ENCODE measurements around the gene SIRT3.

SIRT3 gene

DNA sequence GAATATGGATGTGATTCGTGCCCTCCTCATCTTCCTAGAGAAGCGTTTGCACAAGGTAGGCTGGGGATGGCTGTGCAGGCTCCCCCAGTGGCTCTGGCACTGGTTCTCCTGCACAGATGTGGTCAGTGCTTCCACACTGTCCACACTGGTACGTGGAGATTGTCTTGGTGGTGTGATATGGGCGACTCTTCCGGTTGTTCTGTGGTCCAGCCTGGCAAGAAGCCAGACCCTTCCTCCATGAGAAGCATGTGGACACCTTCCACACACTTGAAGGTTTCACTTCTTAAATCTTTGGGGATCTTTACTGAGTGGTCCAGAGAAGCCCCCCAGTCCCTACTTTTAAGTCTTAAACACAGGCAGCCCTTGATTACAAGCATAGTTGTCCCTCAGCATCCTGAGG lies 24.8 kb downstream of the SIRT3 start:
- Histone ChIP-seq H3K27ac (ENCODE audit: low read depth, low read length) (no peak overlapping the region), H3K4me3 (ENCODE audit: low read depth, low read length) (no peak overlapping the region), H3K36me3 (ENCODE audit: control insufficient read depth, insufficient read depth, low read length) (peaks cover 61% of the 10 kb centered on the region), H3K9ac (ENCODE audit: low read depth, low read length) (no peak overlapping the region), H3K4me1 (ENCODE audit: control insufficient read depth, insufficient read depth, low read length) (peaks cover 3% of the 10 kb centered on the region; the same call in 1 of the 2 replicates), H3K27me3 (ENCODE audit: control insufficient read depth, insufficient read depth, low read length) (no peaks in the 10 kb centered on the region), H3K9me3 (ENCODE audit: control insufficient read depth, insufficient read depth, low read length) (no peaks in the 10 kb centered on the region)

DNA sequence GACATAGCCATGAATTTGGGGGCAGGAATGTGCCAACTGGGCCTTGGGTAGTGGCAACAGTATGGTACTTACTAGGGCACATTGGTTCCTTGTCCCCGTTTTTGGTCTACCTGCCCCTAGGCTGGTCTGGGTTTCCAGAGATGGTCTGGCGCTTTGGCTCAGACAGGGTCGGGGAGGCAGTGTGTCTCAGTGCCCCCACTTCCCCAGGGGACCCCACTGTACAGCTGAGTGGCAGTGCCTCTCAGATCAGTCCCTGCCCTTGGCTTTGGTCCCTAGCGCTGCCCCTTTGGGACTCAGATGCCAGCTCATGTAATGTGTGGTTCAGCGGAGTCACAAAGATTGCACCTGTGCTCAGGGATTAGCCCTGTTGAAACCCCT lies 25.4 kb downstream of the SIRT3 start:
- peaks cover 7% of the 10 kb centered on the region; the same call in 1 of the 2 replicates for H3K4me1 ChIP-seq (ENCODE audit: control insufficient read depth, insufficient read depth, low read length)
- H3K36me3 ChIP-seq (ENCODE audit: control insufficient read depth, insufficient read depth, low read length) = peaks cover 57% of the 10 kb centered on the region
- H3K9me3 ChIP-seq (ENCODE audit: control insufficient read depth, insufficient read depth, low read length) = no peaks in the 10 kb centered on the region
- no peak overlapping the region for H3K9ac ChIP-seq (ENCODE audit: low read depth, low read length)
- no peaks in the 10 kb centered on the region for H3K27me3 ChIP-seq (ENCODE audit: control insufficient read depth, insufficient read depth, low read length)
- no peak overlapping the region for H3K27ac ChIP-seq (ENCODE audit: low read depth, low read length)
- H3K4me3 ChIP-seq (ENCODE audit: low read depth, low read length) = no peak overlapping the region

DNA sequence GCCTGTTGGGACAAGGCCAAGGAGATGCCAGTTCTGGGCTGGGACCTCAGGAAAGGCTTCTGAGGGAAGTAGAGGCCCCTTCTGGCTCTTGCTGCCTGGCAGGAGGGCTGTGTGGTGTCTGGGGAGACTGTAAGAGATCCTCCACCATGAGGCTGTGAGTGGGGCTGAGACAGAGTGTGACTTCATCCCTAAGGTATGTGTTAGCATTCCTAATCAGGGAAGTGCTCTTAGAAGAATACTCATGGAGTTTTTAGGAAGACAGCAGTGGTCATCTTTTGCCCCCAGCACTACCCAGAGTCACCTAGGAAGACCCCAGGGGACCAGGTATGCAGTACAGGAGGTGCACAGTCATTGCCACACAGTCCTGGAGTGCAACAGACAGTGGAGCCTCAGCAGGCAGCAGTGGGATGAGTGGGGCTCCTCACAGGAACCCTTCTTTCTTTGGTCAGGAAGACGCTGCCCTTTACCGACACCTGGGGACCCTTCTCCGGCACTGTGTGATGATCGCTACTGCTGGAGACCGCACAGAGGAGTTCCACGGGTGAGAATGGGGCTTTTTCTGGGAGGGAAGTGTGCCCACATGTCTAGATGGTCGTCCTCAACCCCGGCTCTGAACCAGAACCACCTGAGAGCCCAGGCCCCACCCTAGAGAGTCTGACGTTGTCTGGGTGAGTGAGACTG lies 25.9 kb downstream of the SIRT3 start:
- no peak overlapping the region; the same call in 1 of the 2 replicates for H3K9ac ChIP-seq (ENCODE audit: low read depth, low read length)

DNA sequence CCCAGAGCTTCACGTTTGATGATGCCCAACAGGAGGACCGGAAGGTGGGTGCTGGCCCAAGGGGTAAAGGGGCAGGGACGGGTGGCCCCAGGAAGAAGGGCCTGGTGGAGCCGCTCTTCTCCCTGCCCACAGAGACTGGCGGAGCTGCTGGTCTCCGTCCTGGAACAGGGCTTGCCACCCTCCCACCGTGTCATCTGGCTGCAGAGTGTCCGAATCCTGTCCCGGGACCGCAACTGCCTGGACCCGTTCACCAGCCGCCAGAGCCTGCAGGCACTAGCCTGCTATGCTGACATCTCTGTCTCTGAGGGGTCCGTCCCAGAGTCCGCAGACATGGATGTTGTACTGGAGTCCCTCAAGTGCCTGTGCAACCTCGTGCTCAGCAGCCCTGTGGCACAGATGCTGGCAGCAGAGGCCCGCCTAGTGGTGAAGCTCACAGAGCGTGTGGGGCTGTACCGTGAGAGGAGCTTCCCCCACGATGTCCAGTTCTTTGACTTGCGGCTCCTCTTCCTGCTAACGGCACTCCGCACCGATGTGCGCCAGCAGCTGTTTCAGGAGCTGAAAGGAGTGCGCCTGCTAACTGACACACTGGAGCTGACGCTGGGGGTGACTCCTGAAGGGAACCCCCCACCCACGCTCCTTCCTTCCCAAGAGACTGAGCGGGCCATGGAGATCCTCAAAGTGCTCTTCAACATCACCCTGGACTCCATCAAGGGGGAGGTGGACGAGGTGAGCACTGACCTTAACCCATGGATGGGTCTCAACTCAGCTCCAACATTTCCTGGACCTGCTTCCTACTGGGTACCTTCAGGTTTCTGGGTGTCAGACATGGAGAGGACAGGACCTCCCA lies 26.6 kb downstream of the SIRT3 start:
- peak overlapping the region; percentile 56 for H3K27ac ChIP-seq (ENCODE audit: low read depth, low read length)
- H3K4me3 ChIP-seq (ENCODE audit: low read depth, low read length) = peak overlapping the region; percentile 84
- peaks cover 60% of the 10 kb centered on the region for H3K36me3 ChIP-seq (ENCODE audit: control insufficient read depth, insufficient read depth, low read length)
- peaks cover 7% of the 10 kb centered on the region; the same call in 1 of the 2 replicates for H3K4me1 ChIP-seq (ENCODE audit: control insufficient read depth, insufficient read depth, low read length)
- H3K9ac ChIP-seq (ENCODE audit: low read depth, low read length) = peak overlapping the region; percentile 30
- H3K27me3 ChIP-seq (ENCODE audit: control insufficient read depth, insufficient read depth, low read length) = no peaks in the 10 kb centered on the region
- H3K9me3 ChIP-seq (ENCODE audit: control insufficient read depth, insufficient read depth, low read length) = no peaks in the 10 kb centered on the region

More for the DNA sequence above, 25.9 kb downstream of the SIRT3 start:
- Histone ChIP-seq H3K4me1 (ENCODE audit: control insufficient read depth, insufficient read depth, low read length) (peaks cover 7% of the 10 kb centered on the region; the same call in 1 of the 2 replicates), H3K27ac (ENCODE audit: low read depth, low read length) (peak overlapping the region; percentile 56), H3K36me3 (ENCODE audit: control insufficient read depth, insufficient read depth, low read length) (peaks cover 58% of the 10 kb centered on the region), H3K27me3 (ENCODE audit: control insufficient read depth, insufficient read depth, low read length) (no peaks in the 10 kb centered on the region), H3K4me3 (ENCODE audit: low read depth, low read length) (no peak overlapping the region), H3K9me3 (ENCODE audit: control insufficient read depth, insufficient read depth, low read length) (no peaks in the 10 kb centered on the region)

DNA sequence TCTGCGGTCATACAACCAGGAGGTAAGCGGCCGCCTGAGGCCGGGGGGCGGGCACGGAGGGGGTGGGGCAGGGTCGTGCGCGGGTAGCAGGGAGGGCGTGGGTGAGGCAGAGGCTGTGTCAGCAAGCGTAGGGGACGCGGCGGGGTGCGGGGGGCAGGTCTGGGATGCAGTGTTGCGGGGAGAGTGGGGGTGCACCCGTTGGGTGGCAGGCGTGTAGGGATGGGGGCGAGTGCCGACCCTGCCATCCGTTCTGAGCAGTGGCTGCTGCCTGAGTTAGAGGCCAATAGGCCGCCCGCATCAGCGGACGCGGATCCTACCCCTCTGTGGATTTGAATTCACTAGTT lies 27.3 kb downstream of the SIRT3 start:
- 0 out of 2 replicates have a peak overlapping the region, but pooled peaks have one; percentile 74 for H3K9ac ChIP-seq (ENCODE audit: low read depth, low read length)
- peaks cover 7% of the 10 kb centered on the region; the same call in 1 of the 2 replicates for H3K4me1 ChIP-seq (ENCODE audit: control insufficient read depth, insufficient read depth, low read length)
- peak overlapping the region; percentile 84 for H3K4me3 ChIP-seq (ENCODE audit: low read depth, low read length)
- no peaks in the 10 kb centered on the region for H3K27me3 ChIP-seq (ENCODE audit: control insufficient read depth, insufficient read depth, low read length)
- H3K27ac ChIP-seq (ENCODE audit: low read depth, low read length) = peak overlapping the region; percentile 98
- no peaks in the 10 kb centered on the region for H3K9me3 ChIP-seq (ENCODE audit: control insufficient read depth, insufficient read depth, low read length)
- H3K36me3 ChIP-seq (ENCODE audit: control insufficient read depth, insufficient read depth, low read length) = peaks cover 60% of the 10 kb centered on the region

DNA sequence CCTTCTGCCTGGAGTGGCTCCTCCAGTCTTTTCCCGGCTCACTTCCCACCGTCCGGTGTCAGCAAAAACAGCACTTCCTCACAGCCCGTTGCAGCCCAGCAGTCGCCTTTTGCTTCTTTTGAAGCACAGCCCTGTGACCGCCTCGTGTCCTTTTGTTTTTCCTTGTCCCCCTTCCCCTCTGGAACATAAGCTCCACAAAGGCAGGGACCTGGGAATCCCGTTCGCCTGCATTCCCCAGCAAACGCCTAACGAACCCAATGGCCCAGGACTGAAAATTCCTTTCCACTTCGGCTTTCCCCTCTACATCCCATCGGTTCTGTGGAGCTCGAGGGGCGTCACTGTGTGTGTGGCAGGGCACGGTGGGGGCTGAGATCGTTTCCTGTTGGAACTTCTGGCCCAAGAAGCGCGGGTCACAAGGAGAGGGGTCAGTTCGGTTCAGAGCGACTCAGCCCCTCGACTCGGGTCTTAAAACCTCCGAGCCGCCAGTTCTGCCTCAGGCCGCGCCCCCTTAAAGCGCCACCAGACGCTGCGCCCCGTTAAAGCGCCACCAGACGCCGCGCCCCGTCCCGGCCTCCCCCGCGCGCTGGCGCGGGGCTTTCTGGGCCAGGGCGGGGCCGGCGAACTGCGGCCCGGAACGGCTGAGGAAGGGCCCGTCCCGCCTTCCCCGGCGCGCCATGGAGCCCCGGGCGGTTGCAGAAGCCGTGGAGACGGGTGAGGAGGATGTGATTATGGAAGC lies 27.8 kb downstream of the SIRT3 start:
- Histone ChIP-seq H3K27ac (ENCODE audit: low read depth, low read length) (peak overlapping the region; percentile 98), H3K36me3 (ENCODE audit: control insufficient read depth, insufficient read depth, low read length) (peaks cover 58% of the 10 kb centered on the region), H3K4me1 (ENCODE audit: control insufficient read depth, insufficient read depth, low read length) (peaks cover 7% of the 10 kb centered on the region; the same call in 1 of the 2 replicates), H3K4me3 (ENCODE audit: low read depth, low read length) (peak overlapping the region; percentile 84), H3K27me3 (ENCODE audit: control insufficient read depth, insufficient read depth, low read length) (no peaks in the 10 kb centered on the region), H3K9me3 (ENCODE audit: control insufficient read depth, insufficient read depth, low read length) (no peaks in the 10 kb centered on the region), H3K9ac (ENCODE audit: low read depth, low read length) (peak overlapping the region; percentile 74)

DNA sequence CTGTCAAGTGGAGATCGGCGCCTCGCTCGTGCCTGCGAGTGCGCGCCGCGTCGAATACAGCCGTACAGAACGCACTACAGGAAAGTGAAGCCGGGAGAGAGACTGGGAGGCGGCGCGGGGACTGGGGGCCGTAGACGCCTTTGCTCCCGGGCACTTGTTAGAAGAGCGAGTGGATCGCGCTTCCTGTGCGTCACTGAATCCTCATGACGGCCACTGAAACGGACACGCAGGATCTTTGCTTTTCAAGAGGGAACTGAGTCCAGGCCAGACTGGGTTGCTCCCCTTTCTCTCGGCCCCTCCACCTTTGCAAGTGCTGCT lies 28.3 kb downstream of the SIRT3 start:
- Histone ChIP-seq H3K27ac (ENCODE audit: low read depth, low read length) (peak overlapping the region; percentile 98), H3K27me3 (ENCODE audit: control insufficient read depth, insufficient read depth, low read length) (no peaks in the 10 kb centered on the region), H3K4me1 (ENCODE audit: control insufficient read depth, insufficient read depth, low read length) (peaks cover 7% of the 10 kb centered on the region; the same call in 1 of the 2 replicates), H3K36me3 (ENCODE audit: control insufficient read depth, insufficient read depth, low read length) (peaks cover 53% of the 10 kb centered on the region), H3K9me3 (ENCODE audit: control insufficient read depth, insufficient read depth, low read length) (no peaks in the 10 kb centered on the region), H3K9ac (ENCODE audit: low read depth, low read length) (peak overlapping the region; percentile 74), H3K4me3 (ENCODE audit: low read depth, low read length) (peak overlapping the region; percentile 84)

DNA sequence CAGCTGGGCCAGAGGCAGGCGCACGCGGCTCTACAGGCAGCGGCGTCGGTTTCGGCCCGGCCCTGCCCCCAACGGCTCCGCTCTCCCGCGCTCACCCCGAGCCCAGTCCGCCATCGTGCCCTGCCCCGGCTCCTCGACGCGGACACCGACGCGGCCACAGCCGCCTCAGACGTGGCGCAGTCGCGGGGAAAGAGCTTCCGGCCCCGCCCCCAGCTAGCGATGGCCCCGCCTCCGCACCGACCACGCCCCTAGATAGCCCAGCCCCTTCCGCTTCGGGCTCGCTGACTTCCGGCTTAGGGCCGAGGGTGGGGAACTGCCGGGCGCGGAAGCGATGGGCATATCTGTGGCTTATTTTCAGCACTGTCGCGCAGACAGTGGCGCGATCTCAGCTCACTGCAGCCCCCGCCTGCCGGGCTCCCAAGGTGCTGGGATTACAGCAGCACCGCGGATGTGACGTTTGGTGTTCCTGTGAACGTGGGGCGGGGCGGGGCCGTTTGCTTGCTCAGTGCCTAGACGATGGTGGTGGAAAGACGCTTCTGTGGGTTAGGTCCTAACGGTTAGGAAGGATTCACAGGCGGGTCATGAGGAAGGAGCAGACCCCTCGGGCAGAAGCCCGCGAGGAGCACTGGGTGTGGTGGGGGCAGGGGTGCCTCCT lies 28.8 kb downstream of the SIRT3 start, which contains the start of the genes BET1L and RIC8A:
BET1L (minus strand) TSS at position 192 of the 655 bp plus-strand sequence; CDS start at position 114, 78 bp downstream.
RIC8A (plus strand) TSS at position 501 of the 655 bp plus-strand sequence. CDS start 1,147 bp downstream, outside the sequence.
- Histone ChIP-seq H3K9me3 (ENCODE audit: control insufficient read depth, insufficient read depth, low read length) (no peaks in the 10 kb centered on the region), H3K9ac (ENCODE audit: low read depth, low read length) (peak within 1 kb of the TSS; percentile 81), H3K27ac (ENCODE audit: low read depth, low read length) (peak within 1 kb of the TSS; percentile 98), H3K4me3 (ENCODE audit: low read depth, low read length) (peak within 1 kb of the TSS; percentile 84), H3K4me1 (ENCODE audit: control insufficient read depth, insufficient read depth, low read length) (peaks cover 7% of the 10 kb centered on the region; the same call in 1 of the 2 replicates), H3K27me3 (ENCODE audit: control insufficient read depth, insufficient read depth, low read length) (no peaks in the 10 kb centered on the region), H3K36me3 (ENCODE audit: control insufficient read depth, insufficient read depth, low read length) (peaks cover 48% of the 10 kb centered on the region)

DNA sequence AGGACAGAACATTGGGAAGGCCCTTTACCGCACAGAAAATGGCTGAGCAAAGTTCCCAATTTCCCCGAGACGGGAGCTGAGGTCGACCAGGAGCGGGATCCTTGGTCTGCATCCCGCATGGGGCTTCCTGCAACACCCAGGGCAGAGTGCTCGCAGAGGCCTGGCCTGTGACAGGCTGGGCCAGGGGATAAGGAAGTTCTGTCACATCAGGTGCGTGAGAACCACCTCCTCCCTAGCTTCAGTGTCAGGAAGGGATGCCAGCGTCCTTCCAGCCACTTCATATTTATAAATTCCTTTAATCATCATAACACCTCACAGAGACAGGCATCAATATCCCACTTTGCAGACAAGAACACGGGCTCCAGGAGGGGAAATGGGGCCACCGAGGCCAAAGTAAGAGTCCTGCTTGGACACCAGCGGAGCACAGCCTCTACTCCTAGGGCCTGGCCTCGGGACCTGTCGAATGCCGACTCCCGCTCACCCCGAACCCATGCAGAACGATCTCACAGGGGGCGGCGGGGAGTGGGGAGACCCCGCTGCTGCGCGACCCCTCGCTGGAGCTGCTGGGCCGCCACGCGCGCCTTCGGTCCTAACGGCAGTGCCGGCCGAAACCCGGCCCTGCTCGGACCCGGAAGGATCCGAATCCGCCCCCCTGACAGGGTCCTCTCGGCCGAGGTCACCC lies 29.5 kb downstream of the SIRT3 start:
- H3K27ac ChIP-seq (ENCODE audit: low read depth, low read length) = peak overlapping the region; percentile 48
- peak overlapping the region; percentile 84 for H3K4me3 ChIP-seq (ENCODE audit: low read depth, low read length)
- H3K36me3 ChIP-seq (ENCODE audit: control insufficient read depth, insufficient read depth, low read length) = peaks cover 41% of the 10 kb centered on the region
- no peaks in the 10 kb centered on the region for H3K27me3 ChIP-seq (ENCODE audit: control insufficient read depth, insufficient read depth, low read length)
- peaks cover 7% of the 10 kb centered on the region; the same call in 1 of the 2 replicates for H3K4me1 ChIP-seq (ENCODE audit: control insufficient read depth, insufficient read depth, low read length)
- peak overlapping the region; percentile 81 for H3K9ac ChIP-seq (ENCODE audit: low read depth, low read length)
- H3K9me3 ChIP-seq (ENCODE audit: control insufficient read depth, insufficient read depth, low read length) = no peaks in the 10 kb centered on the region

DNA sequence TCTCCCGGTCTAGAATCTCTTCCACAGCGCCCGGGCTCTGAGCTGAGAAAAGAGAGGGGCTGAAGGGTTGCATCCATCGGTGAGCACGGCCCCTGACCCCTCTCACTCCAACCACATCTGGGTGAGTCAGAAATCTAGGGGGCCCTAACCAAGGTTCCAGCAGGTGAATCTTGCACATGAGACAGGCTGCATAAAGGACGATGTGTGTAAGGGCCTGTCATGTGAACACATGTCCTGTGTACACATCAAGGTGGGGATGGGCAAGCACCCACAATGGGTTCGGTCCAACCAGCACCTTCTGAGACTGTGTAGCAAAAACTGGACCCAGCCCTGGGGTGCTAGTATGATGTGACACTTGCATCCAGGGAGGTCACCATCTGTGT lies 30.1 kb downstream of the SIRT3 start:
- no peak overlapping the region for H3K9ac ChIP-seq (ENCODE audit: low read depth, low read length)
- H3K4me1 ChIP-seq (ENCODE audit: control insufficient read depth, insufficient read depth, low read length) = peaks cover 7% of the 10 kb centered on the region; the same call in 1 of the 2 replicates
- H3K36me3 ChIP-seq (ENCODE audit: control insufficient read depth, insufficient read depth, low read length) = peaks cover 35% of the 10 kb centered on the region

More for the DNA sequence above, 30.1 kb downstream of the SIRT3 start:
- Histone ChIP-seq H3K27ac (ENCODE audit: low read depth, low read length) (no peak overlapping the region), H3K27me3 (ENCODE audit: control insufficient read depth, insufficient read depth, low read length) (no peaks in the 10 kb centered on the region), H3K4me3 (ENCODE audit: low read depth, low read length) (peak overlapping the region; percentile 84), H3K9me3 (ENCODE audit: control insufficient read depth, insufficient read depth, low read length) (no peaks in the 10 kb centered on the region)

Measured in HUES48 (cell line).